Right hindlimb (tissue), 1 donor: ENCODE measurements around the gene PPM1B.
"Not testable (repeated sequence)": the region's sequence is repeated elsewhere in the genome, so short reads cannot be mapped to it uniquely, and the experiment has no call there.

ENCODE experiments used
- DNase-seq: peaks from one replicate; pipeline ENCODE4 v3.0.0-alpha.2; 2018

PPM1B gene

DNA sequence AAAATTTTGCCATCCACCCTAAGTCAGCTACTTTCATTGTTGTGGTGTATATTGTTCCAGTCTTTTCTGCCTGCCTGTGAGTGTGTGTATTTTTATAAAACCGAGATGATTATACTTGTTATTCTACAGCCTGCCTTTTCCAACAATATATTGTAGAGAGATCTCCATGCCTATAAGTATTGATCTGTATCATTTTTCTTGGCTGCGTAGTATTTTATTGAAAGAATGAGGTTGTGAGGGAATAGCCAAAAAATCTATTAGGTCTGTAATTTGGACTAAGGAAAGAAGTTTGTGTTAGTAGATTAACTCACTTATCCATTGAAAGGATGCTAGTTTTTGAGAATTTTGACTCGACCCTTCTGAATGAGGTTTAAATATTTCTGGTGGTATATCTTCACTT is 34.9 kb downstream of the PPM1B start:
- DNase-seq: no peak

DNA sequence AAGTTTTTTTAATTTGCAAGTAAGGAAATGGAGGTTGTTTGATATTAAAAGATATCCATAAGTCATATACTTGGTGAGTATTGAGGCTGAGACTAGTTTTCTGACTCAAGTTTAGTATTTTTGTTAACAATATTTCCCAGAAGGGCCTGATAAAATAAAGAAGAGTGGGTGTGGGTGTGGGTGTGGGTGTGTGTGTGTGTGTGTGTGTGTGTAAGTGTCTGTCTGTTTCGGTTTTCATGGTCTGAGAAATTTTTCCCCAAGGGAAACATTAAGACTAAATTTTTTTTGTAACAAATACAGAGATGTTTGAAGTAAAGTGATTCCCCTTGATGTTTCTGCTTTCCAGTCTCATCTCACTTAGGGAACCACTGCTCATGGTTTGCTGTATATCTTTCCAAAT is 36.5 kb downstream of the PPM1B start:
- DNase-seq: no peak

DNA sequence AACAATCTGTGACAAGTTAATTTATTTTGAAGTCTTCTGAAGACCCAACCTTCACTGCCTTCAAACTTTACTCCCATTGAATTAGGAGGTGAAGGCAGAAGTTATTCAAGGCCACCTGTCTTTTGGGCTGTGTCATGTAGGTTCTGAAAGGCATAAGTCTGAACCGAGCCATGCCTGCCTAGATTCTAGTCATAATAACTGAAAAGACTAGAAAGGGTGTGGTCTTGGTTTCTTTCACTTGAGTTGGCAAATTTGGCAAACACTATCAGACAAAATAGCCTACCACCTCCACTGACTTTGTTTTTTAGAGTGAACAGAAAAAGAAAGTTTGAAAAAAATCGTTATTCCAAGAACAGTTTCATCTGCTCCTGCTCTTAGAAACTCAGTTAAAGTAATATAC is 38.4 kb downstream of the PPM1B start:
- no peak for DNase-seq

DNA sequence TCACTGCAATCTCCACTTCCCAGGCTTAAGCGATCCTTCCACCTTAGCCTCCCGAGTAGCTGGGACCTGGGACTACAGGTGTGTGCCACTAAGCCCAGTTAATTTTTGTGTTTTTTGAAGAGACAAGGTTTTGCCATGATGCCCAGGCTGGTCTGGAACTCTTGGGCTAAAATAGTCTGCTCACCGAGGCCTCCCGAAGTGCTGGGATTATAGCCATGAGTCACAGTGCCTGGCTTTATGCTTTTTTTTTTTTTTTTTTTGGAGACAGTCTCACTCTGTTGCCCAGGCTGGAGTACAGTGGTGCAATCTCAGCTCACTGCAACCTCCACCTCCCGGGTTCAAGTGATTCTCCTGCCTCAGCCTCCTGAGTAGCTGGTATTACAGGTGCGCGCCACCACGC is 39.0 kb downstream of the PPM1B start:
- DNase-seq: not testable (repeated sequence)

DNA sequence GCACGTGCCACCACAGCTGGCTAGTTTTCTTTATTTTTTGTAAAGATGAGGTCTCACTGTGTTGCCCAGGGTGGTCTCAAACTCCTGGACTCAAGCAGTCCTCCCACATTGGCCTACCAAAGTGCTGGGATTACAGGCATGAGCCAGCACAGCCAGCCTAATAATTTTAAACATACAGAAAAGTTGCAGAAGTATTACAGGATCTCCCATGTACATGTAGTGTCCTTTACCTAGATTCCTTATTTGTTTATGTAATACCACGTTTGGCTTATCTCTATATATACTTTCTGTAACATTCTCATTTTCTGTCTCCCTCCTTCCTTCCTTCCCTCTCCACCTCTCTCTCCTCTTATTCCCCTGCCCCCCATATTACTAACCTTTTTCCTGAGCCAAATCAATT is 41.7 kb downstream of the PPM1B start:
- DNase-seq: no peak

DNA sequence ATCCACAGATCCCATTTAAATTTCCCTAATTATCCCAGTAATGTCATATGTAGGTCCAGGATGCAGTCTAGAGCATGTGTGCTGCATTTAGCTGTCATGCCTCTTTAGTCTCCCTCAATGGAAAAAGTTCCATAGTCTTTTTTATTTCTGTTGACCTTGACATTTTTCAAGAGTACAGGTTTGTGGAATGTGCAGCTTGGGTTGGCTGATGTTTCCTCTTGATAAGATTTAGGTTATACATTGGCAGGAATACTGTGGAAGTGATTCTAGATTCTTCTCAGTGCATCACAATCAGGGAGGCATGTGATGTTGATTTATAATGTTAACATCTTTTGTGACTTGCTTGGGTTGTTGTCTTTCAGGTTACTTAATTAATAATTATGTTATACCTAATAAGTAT is 42.5 kb downstream of the PPM1B start:
- DNase-seq: no peak

DNA sequence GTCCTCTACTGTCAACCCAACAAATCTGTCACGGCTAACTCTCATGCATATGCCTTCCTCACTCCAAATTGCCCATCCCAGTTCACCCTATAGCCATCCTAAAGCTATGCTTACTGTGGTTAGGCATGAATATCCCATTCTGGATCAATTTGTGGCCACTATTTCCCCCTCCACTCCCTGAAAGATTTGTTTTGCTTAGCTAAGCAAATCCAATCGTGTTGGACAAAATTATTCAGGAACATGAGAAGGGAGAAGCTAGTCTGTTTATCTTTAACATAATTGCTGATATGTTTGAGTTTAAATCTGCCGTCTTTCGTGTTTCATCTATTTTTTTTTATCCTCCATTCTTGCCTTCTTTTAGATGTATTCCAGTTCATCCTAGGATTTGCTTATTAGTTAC is 43.6 kb downstream of the PPM1B start:
- DNase-seq: no peak

DNA sequence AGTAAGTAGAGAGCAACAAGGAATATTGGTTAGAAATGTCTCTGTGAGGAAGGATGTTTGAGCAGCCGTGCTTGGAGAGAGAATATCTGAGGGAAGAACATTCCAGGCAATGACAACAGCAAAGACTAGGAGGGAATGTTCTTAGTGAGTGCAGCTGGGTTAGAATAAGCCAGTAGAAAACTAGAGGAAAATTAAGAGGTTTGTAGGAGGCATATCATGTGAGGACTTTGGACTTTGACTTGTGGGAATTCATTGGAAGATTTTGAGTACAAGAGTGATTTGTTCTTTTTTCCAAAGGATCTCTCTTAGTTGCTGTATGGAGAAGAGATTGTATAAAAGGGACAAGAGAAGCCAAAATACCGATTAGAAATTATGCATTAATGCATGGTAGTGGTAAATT is 47.2 kb downstream of the PPM1B start:
- no peak for DNase-seq

DNA sequence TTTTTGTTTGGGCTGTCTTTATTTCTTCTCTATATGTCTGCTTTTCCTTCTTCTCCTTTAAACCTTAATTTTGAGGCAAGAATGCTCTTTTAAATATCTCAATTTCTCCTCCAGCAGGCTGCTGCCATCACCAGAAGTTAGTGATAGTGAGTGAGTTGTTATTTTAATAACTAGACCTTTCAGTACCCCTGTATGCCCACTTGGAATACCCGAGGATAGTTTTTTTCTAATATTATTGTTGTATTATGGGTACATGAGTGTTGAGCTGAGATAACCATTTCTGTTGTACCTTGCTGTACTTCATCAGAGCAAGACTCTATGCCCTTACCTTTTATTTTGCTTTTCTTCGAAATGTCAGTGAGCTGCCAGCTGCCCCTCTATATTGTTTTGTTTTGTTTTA is 50.1 kb downstream of the PPM1B start:
- DNase-seq: no peak

DNA sequence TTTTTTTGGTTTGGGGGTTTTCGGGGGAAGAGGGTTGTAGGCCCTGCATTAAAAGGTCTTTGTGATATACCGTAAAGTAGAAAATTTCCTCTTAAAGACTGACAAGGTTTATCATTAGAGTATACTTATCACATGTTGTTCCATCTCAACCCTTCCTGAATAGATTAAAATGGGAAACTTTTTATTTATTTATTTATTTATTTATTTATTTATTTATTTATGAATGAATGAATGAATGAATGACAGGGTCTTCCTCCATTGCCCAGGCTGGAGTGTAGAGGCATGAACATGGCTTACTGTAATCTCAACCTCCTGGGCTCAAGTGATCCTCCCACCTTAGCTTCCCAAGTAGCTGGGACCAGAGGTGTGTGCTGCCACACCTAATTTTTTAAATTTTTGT is 58.1 kb downstream of the PPM1B start:
- no peak for DNase-seq

DNA sequence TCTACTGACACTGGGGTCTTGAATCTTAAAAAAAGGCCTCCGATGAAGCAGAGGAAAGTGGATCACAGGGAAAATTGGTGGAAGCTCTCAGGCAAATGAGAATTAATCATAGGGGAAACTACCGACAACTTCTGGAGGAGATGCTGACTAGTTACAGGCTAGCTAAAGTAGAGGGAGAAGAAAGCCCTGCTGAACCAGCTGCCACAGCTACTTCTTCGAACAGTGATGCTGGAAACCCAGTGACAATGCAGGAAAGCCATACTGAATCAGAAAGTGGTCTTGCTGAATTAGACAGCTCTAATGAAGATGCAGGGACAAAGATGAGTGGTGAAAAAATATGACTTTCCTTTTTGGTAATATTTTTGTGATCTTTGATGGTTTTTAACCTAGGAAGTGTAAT is 61.7 kb downstream of the PPM1B start:
- DNase-seq: no peak

DNA sequence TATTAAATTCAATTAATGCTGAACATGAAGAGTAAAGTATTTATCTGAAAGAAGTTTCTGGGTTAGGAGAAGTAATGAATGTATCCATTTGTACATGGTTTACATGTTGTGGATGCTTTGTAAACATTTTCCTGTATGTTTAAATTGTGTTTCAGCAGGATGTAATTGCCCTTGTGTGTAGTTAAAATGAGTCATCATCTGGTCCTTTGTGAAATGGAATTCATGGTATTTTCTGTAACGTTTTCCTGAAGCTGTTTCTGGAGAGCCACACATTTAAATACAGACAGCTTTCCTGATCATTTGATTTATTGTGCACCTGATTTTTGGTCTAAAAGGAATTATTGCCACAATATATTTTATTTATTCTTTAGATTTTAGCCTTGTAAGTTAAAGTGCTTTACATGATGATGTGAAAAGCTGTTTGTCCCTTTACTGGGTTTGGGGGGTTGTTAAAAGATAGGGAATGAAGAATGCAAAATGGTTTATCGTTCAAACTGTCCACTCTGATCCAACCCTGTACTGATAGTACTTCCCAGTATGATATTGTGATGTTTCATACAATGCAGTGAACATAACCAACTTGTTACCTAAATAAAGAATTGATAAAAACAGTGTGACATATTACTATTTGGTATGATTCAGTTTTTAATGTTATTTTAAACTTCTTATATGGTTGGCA is 64.9 kb downstream of the PPM1B start:
- DNase-seq: no peak

DNA sequence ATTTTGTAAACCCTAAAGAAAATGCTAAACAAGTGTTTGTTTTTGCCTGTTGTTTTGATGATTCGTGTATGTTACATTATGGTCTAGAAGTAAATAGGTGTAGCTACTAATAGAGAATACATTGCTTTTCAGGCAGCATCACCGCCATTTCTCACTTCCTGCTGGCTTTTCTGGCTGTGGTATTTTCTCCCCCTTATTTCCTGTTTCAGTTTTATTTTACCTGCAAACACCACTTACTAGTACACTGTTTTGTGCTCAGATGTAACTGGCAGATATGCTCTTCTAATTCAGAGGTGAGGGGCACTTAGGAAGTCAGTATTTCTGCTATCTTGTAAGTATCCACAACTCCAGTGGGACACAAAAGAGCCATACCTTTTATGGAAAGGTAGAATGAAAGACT is 68.5 kb downstream of the PPM1B start:
- no peak for DNase-seq

DNA sequence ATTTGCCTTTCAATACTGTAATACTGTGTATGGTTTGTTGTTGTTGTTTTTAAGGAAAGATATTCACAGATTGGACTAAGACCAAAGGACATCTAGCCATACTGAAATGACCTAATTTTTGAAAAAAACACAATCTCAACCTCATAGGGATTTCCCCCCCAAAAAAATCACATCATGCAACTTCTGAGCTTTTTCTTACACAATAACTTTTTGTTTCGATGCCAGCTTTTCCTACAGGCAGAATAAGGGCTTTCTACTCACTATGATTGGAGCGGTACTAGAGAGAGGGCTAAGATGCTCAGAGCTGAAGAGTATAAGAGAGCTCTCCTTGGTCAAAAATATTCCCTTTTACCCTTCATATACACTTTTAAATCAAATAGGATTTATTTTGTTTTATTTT is 74.2 kb downstream of the PPM1B start:
- DNase-seq: no peak

DNA sequence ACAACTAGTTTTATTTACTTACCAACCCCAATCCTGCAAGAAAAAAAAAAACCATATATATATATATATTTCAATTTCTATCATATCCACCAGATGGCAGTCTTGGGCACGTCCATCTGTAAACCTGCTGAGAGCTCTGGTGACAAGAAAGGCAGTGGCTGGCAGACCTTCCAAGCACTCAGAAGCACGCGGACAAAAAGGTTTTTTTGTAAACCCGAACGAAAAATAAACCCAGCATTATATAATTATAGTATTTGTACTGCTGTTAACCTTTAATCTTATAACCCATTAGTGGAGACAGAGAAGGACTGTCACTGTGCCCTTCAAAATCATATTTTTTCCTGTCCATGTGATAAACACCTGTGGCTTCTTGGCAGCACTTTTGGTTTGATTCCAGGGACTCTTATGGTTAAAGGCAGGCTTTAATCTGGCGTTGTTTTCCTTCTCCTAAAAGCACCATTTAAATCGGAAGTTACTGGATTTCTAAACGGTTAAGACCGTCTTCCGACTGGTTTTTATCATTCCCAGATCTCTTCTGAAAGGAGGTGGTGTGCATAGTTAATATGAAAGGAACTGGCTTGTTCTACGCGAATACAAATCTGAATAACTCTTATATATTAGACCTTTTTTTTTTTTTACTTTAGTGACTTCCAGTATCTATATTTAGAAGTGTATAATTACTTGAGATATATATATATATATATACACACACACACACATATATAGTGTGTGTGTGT is 75.6 kb downstream of the PPM1B start:
- DNase-seq: peak; percentile 54

DNA sequence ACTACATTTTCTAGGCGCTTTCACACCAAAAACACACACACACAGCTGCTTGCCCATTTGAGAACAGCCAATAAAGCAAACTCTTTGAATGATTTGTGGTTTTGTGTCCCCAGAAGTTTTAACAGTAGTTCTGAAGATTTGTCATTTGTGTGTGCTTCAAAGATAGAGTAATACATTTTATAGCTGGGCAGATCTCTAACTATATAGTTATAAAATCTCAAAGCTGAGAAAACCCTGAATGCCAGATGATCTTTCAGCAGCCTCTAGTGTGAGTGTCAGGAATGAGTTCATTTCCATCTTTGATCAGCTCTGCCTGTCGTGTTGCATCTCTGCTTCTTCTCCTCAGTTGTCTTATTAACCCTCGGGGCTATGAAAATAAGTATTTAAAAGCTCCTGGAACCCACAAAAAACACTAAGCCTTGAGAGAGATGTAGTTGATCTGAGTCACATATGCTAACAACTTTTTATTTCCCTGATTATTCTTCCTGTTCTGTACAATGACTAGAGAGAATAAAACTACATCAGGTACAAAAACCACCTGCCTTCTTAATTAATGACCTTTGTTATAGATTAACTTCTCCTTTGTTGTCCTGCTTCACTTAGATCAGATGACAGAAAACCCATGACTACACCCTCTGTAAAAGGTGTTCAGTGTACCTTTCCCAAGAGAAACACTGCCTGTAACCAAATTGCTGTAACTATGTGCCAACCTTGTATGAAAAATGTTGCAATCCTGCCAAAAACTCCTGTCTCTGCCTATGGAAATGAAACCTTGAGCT is 76.6 kb downstream of the PPM1B start:
- DNase-seq: no peak

DNA sequence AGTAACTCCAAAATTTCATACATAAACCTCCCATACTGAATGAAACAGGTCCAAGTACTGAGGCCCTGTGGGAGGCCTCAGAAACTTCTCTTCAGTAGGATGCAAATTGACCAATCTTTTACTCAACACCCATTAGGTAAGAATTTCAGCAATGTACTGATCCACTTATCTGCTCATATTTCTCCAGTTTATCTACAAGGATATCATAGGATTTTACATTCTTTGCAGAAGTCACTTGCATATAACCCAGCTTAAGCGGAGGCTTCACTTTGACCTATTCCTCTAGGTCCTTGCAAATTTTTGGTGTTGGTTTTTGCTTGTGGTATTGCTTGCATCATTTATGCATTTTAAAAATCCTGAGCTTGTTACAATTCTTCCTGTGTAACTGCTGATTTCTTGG is 77.8 kb downstream of the PPM1B start:
- DNase-seq: no peak

DNA sequence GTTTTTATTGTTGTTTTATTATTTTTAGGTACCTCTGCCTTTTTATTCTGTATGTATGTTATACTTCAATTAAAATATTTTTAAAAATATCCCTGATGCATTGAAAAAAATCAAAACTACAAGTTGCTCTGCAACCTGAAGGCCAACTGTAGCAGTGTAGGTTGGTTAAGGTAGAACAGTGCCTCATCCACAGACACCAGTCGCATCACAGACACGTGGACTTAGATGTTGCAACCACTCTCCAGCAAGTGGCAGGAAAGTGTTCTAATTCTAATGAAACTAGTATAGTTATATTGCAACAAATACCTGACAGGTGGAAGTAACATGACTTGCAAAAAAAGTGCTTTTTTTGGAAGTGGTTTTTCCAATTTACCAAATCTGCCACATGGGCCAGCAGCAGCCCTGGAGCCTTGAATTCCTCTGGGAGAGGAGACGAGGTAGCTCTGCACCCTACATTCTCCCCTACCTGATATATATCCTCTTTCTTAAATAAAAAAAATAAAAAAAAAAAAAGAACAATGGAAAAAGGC is 78.2 kb downstream of the PPM1B start:
- no peak for DNase-seq

DNA sequence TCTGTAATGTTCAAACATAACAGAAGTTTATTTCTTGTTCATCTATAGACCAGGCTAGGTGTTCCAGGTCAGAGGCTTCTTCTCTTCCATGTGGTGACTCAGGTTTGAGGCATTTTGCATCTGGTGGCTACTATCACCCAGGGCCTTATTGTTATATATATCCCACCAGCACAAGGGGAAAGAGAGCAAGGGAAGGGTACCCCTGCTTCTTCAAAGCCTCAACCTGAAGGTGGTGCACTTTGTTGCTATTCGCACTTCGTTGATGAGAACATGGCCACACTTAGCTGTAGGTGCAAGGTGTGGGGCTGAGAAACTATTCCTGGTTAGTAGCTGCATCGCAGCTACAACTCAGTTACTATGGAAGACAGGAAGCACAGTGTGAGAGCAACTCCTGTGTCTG is 79.2 kb downstream of the PPM1B start:
- DNase-seq: no peak

DNA sequence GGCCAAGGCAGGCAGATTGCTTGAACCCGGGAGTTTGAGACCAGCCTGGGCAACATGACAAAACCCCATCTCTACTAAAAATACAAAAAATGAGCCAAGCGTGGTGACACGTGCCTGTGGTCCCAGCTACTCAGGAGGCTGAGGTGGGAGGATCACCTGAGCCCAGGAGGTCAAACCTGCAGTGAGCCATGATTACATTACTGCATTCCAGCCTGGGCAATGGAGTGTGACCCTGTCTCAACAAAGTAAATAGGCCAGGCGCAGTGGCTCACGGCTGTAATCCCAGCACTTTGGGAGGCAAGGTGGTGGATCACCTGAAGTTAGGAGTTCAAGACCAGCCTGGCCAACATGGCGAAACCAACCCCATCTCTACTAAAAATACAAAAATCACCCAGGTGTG is 80.6 kb downstream of the PPM1B start:
- DNase-seq: not testable (repeated sequence)

DNA sequence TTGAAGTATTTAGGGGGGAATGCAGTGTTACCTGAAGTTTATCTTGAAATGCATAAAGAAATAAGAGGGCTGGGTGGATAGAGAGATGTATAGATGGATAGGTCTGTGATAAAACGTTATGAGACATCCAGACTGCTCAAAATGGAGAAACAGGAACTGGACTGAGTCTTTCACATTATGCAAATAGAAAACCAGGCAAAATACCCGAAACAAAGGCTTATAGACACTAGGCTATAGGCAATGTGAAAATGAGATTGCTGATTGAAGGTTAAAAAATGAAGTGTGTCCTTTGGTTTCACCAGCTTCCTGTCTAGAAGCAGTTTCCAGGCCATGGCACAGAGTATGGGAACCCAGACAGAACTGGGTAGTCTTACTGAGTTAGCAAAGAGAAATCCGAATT is 81.7 kb downstream of the PPM1B start:
- DNase-seq: no peak

DNA sequence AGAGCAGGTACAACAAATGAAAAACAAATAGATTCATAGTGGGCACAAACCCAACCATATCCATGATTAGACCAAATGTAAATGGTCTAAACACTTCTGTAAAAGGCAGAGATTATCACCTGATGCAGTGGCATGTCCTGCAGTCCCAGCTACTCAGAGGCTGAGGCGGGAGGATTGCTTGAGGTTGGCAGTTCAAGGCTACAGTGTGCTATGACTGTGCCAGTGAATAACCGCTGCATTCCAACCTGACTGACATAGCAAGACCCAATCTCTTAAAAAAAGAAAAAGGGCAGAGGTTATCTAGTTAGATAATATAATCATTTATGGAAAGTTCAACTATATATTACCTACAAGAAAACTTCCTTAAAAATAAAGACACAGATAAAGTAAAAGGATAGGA is 85.3 kb downstream of the PPM1B start:
- no peak for DNase-seq

DNA sequence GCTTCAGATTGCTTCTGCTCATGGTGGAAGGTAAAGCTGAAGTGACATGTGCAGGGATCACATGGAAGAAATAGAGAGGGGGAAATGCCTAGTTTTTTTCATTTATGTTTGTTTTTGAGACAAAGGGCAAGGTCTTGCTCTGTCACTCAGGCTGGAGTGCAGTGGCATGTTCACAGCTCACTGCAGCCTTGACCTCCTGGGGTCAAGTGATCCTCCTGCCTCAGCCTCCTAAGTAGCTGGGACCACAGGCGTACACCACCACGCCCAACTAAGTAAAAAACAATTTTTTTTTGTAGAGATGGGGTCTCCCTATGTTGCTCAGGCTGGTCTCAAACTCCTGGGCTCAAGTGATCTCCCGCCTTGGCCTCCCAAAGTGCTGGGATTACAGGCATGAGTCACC is 87.0 kb downstream of the PPM1B start:
- not testable (repeated sequence) for DNase-seq

DNA sequence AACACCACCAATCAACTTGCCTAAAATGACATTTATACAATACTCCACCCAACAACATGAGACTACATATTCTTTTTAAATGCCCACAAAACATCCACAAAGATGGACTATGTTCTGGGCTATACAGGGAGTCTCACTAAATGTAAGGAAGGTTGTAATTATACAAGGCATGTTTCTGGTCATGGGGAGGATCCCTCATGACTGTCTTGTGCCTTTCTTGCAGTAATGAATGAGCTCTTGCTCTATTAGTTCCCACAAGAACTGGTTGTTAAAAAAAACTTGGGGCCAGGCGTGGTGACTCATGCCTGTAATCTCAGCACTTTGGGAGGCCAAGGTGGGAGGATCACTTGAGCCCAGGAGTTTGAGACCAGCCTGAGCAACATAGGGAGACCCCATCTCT is 89.1 kb downstream of the PPM1B start:
- not testable (repeated sequence) for DNase-seq
